Liver (tissue), 3 donors: ENCODE measurements around the gene ST6GALNAC2.
"Not testable (repeated sequence)": the region's sequence is repeated elsewhere in the genome, so short reads cannot be mapped to it uniquely, and the experiment has no call there.

Experiments used
- ATF3 ChIP-seq: IDR thresholded peaks from 2 replicates; pipeline ENCODE4 v1.6.1; 2016; ENCODE audit warnings: antibody characterized with exemption
- EGR1 ChIP-seq, 2 donors: IDR thresholded peaks; 2 replicates each; pipeline ENCODE4 v1.6.1; 2016 to 2018; ENCODE audit warnings: antibody characterized with exemption in 2 of 2, low read depth in 2 of 2
- RAD21 ChIP-seq, 2 donors: IDR thresholded peaks; 2 replicates each; pipeline ENCODE4 v1.6.1; 2016; ENCODE audit warnings: antibody characterized with exemption in 2 of 2, mild to moderate bottlenecking in 2 of 2
- TF ChIP-seq, protein P1 (sequence below): fragments of 150-350 bp; IDR thresholded peaks from 2 replicates; pipeline ENCODE4 v1.5.1; 2017; ENCODE audit warnings: improper control_type of control experiment, low read depth, low read length; ENCODE audit not compliant: missing input control
- donor health status: healthy.
- donor health status: healthy.

DNA sequence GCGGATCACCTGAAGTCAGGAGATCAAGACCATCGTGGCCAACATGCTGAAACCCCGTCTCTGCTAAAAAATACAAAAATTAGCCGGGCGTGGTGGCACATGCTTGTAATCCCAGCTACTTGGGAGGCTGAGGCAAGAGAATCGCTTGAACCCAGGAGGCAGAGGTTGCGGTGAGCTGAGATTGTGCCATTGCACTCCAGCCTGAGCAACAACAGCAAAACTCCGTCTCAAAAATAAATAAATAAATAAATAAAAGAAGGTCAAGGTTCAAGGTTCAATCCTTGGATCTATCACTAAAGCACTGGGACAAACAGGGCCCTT is 60.2 kb downstream of the ST6GALNAC2 start:
- not testable (repeated sequence) for TF ChIP-seq RAD21 (IDR thresholded peaks at IDR 0.05); EGR1 (IDR thresholded peaks at IDR 0.05; ENCODE audit: low read depth in 2 of 2); ATF3
- TF ChIP-seq, protein P1, sequence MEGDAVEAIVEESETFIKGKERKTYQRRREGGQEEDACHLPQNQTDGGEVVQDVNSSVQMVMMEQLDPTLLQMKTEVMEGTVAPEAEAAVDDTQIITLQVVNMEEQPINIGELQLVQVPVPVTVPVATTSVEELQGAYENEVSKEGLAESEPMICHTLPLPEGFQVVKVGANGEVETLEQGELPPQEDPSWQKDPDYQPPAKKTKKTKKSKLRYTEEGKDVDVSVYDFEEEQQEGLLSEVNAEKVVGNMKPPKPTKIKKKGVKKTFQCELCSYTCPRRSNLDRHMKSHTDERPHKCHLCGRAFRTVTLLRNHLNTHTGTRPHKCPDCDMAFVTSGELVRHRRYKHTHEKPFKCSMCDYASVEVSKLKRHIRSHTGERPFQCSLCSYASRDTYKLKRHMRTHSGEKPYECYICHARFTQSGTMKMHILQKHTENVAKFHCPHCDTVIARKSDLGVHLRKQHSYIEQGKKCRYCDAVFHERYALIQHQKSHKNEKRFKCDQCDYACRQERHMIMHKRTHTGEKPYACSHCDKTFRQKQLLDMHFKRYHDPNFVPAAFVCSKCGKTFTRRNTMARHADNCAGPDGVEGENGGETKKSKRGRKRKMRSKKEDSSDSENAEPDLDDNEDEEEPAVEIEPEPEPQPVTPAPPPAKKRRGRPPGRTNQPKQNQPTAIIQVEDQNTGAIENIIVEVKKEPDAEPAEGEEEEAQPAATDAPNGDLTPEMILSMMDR: not testable (repeated sequence)
